ENCODE results near the gene BRI3. TPM values are rescaled to one million over a fixed set of nuclear protein-coding genes. Genes with fewer than 3 reads are reported as not detected.

BRI3 gene
- total RNA-seq, 1 donor, result 59.6 TPM

DNA sequence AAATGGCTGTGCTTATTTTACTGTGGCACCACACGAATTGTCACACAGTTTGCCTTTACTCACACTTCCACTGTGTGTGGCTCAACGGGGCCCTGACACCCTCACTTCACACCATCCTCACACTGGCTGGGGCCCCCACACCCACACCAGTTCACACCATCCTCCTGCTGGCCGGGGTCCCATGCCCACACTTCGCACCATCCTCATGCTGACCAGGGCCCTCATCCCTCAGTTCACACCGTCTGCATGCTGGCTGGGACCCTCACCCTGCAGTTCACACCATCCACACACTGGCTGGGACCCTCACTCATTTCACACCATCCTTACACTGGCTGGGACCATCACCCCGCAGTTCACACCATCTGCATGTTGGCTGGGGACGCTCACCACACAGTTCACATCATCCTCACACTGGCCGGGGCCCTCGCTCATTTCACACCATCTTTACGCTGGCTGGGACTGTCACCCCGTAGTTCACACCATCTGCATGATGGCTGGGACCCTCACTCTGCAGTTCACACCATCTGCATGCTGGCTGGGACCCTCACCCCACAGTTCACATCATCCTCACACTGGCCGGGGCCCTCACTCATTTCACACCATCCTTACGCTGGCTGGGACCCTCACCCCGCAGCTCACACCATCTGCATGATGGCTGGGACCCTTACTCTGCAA lies 36.0 kb downstream of the BRI3 start:
- no peak for DNase-seq (ENCODE audit: low read depth)
- TF ChIP-seq, protein P1, sequence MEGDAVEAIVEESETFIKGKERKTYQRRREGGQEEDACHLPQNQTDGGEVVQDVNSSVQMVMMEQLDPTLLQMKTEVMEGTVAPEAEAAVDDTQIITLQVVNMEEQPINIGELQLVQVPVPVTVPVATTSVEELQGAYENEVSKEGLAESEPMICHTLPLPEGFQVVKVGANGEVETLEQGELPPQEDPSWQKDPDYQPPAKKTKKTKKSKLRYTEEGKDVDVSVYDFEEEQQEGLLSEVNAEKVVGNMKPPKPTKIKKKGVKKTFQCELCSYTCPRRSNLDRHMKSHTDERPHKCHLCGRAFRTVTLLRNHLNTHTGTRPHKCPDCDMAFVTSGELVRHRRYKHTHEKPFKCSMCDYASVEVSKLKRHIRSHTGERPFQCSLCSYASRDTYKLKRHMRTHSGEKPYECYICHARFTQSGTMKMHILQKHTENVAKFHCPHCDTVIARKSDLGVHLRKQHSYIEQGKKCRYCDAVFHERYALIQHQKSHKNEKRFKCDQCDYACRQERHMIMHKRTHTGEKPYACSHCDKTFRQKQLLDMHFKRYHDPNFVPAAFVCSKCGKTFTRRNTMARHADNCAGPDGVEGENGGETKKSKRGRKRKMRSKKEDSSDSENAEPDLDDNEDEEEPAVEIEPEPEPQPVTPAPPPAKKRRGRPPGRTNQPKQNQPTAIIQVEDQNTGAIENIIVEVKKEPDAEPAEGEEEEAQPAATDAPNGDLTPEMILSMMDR (IDR thresholded peaks at IDR 0.05; ENCODE audit: insufficient read depth, low read depth, low read length), result no peak
- no peak overlapping the region for H3K4me3 ChIP-seq (ENCODE audit: low read depth, low read length)

- no peak overlapping the region for H3K4me3 ChIP-seq (ENCODE audit: low read depth, low read length)
- TF ChIP-seq, protein P1 (IDR thresholded peaks at IDR 0.05; ENCODE audit: insufficient read depth, low read depth, low read length), result no peak
- no peak for DNase-seq (ENCODE audit: low read depth)
These were observed 37.7 kb downstream of the BRI3 start for GRCh38 chr7:98319176-98319575.

GRCh38 chr7:98321301-98321700 lies 39.8 kb downstream of the BRI3 start:
- TF ChIP-seq, protein P1 (IDR thresholded peaks at IDR 0.05; ENCODE audit: insufficient read depth, low read depth, low read length), result no peak
- no peak for DNase-seq (ENCODE audit: low read depth)
- H3K4me3 ChIP-seq (ENCODE audit: low read depth, low read length), result no peak overlapping the region

- H3K4me3 ChIP-seq (ENCODE audit: low read depth, low read length), result no peak overlapping the region
- TF ChIP-seq, protein P1 (IDR thresholded peaks at IDR 0.05; ENCODE audit: insufficient read depth, low read depth, low read length), result no peak
- DNase-seq (ENCODE audit: low read depth), result peak; percentile 54
These were observed 41.1 kb downstream of the BRI3 start for GRCh38 chr7:98322331-98323270.

GRCh38 chr7:98323597-98324322 lies 42.3 kb downstream of the BRI3 start:
- TF ChIP-seq, protein P1 (IDR thresholded peaks at IDR 0.05; ENCODE audit: insufficient read depth, low read depth, low read length), result no peak
- peak; percentile 55 for DNase-seq (ENCODE audit: low read depth)
- no peak overlapping the region for H3K4me3 ChIP-seq (ENCODE audit: low read depth, low read length)

- DNase-seq (ENCODE audit: low read depth), result no peak
- H3K4me3 ChIP-seq (ENCODE audit: low read depth, low read length), result no peak overlapping the region
- TF ChIP-seq, protein P1 (IDR thresholded peaks at IDR 0.05; ENCODE audit: insufficient read depth, low read depth, low read length), result no peak
These were observed 43.3 kb downstream of the BRI3 start for GRCh38 chr7:98324782-98325181.
